ENCODE measurements around the gene WDSUB1. TPM values are rescaled to one million over a fixed set of nuclear protein-coding genes. Genes with fewer than 3 reads are reported as not detected.

The WDSUB1 gene
- total RNA-seq, 1 experiment from 2014 or later = 16.5 TPM

DNA sequence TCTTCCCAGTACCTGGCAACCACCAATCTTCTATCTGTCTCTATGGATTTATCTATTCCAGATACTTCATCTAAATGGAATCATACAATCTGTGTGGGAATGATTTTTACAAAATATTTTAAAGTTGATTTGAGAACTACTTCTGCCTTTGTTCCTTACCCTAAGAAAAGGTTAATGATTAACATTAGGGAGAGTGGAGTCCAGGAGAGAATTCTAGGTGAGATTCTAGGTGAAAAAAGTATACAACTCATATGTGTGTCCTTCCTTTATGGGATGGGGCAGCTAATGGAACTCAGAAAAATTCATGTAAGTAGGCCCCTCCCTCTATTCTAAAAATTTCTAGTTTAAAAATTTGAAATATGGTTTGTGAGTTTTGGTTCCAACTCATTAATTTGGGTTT is 35.9 kb upstream of the WDSUB1 start:
- Histone ChIP-seq H3K9me3 (no peaks in the 10 kb centered on the region), H3K36me3 (ENCODE audit: control insufficient read depth, insufficient read depth, low read length) (no peaks in the 10 kb centered on the region), H3K4me3 (ENCODE audit: low read depth, low read length) (no peak overlapping the region), H3K27me3 (replicated peaks; ENCODE audit: control insufficient read depth, insufficient read depth, low read length) (no peaks in the 10 kb centered on the region), H3K4me1 (peaks cover 6% of the 10 kb centered on the region; the same call in 1 of the 2 replicates)
- Mint-ChIP-seq H3K4me1 (ENCODE audit: low read depth, unreplicated experiment) (peaks cover 11% of the 10 kb centered on the region), H3K9me3 (ENCODE audit: unreplicated experiment) (no peaks in the 10 kb centered on the region), H3K27ac (ENCODE audit: unreplicated experiment) (no peak overlapping the region), H3K36me3 (ENCODE audit: insufficient read depth, unreplicated experiment) (peaks cover 17% of the 10 kb centered on the region), H3K27me3 (ENCODE audit: insufficient read depth, unreplicated experiment) (no peaks in the 10 kb centered on the region), H3K4me3 (ENCODE audit: unreplicated experiment) (no peak overlapping the region)
- ChIA-PET POLR2A (no interaction called here), CTCF (no interaction called here)
- no TSS peak for BruUV-seq (replicated peaks)
- TF ChIP-seq, protein P1, sequence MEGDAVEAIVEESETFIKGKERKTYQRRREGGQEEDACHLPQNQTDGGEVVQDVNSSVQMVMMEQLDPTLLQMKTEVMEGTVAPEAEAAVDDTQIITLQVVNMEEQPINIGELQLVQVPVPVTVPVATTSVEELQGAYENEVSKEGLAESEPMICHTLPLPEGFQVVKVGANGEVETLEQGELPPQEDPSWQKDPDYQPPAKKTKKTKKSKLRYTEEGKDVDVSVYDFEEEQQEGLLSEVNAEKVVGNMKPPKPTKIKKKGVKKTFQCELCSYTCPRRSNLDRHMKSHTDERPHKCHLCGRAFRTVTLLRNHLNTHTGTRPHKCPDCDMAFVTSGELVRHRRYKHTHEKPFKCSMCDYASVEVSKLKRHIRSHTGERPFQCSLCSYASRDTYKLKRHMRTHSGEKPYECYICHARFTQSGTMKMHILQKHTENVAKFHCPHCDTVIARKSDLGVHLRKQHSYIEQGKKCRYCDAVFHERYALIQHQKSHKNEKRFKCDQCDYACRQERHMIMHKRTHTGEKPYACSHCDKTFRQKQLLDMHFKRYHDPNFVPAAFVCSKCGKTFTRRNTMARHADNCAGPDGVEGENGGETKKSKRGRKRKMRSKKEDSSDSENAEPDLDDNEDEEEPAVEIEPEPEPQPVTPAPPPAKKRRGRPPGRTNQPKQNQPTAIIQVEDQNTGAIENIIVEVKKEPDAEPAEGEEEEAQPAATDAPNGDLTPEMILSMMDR (IDR thresholded peaks at IDR 0.05; ENCODE audit: insufficient read depth in 1 of 2, low read depth in 1 of 2, low read length in 1 of 2, severe bottlenecking in 1 of 2, unreplicated experiment in 1 of 2) = no peak
- DNase-seq = no peak
- intact Hi-C loops (cut with micrococcal nuclease; ENCODE audit: unreplicated experiment) = no loop called here

DNA sequence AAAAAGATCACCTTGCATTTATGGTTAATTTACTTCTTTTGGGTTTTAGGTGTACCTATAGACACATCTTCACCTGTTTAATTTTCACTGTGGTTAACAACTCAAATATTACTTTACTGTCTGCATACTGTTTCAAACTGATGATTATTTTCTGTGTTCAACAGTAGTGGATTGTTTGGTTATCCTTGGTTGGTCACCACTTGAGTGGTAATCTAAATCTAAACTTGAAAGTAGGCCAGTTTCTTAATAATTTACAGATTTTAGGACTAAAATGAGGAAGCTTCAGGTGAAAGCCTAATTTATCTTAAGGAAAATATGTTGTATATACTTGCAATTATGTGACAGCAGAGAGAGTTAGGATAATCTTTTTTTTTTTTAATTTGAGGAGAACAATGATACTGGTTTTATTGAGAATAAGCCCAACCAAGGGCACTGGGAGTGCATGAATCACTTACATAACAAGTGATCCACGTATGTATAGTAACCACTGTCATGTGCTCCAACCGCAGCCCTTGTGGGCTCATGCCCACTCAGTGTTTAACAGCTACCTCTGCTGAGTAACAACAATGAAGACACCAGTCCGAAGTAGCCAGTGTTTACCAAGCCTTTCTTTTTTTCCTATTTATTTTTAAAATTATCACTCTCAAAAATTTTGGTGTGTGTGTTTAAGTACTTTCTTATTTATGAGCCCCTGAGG is 31.0 kb upstream of the WDSUB1 start:
- H3K9me3 ChIP-seq = no peaks in the 10 kb centered on the region
- no peak overlapping the region for H3K4me3 ChIP-seq (ENCODE audit: low read depth, low read length)
- no peak overlapping the region for H3K4me3 Mint-ChIP-seq (ENCODE audit: unreplicated experiment)
- ChIA-PET POLR2A (no interaction called here), CTCF (no interaction called here)
- peaks cover 5% of the 10 kb centered on the region for H3K4me1 Mint-ChIP-seq (ENCODE audit: low read depth, unreplicated experiment)
- H3K27me3 Mint-ChIP-seq (ENCODE audit: insufficient read depth, unreplicated experiment) = no peaks in the 10 kb centered on the region
- H3K27me3 ChIP-seq (replicated peaks; ENCODE audit: control insufficient read depth, insufficient read depth, low read length) = no peaks in the 10 kb centered on the region
- no peaks in the 10 kb centered on the region for H3K9me3 Mint-ChIP-seq (ENCODE audit: unreplicated experiment)
- TF ChIP-seq, protein P1 (IDR thresholded peaks at IDR 0.05; ENCODE audit: insufficient read depth in 1 of 2, low read depth in 1 of 2, low read length in 1 of 2, severe bottlenecking in 1 of 2, unreplicated experiment in 1 of 2) = no peak
- H3K36me3 Mint-ChIP-seq (ENCODE audit: insufficient read depth, unreplicated experiment) = peaks cover 11% of the 10 kb centered on the region
- H3K4me1 ChIP-seq = peaks cover 5% of the 10 kb centered on the region; the same call in 1 of the 2 replicates
- intact Hi-C loops (cut with micrococcal nuclease; ENCODE audit: unreplicated experiment) = no loop called here
- no peak for DNase-seq
- H3K27ac Mint-ChIP-seq (ENCODE audit: unreplicated experiment) = no peak overlapping the region
- BruUV-seq (replicated peaks) = no TSS peak
- H3K36me3 ChIP-seq (ENCODE audit: control insufficient read depth, insufficient read depth, low read length) = no peaks in the 10 kb centered on the region

GRCh38 chr2:159307942-159308341 is 21.4 kb upstream of the WDSUB1 start:
- intact Hi-C loops (cut with micrococcal nuclease; ENCODE audit: unreplicated experiment) = no loop called here
- H3K4me1 Mint-ChIP-seq (ENCODE audit: low read depth, unreplicated experiment) = no peaks in the 10 kb centered on the region
- TF ChIP-seq, protein P1 (IDR thresholded peaks at IDR 0.05; ENCODE audit: insufficient read depth in 1 of 2, low read depth in 1 of 2, low read length in 1 of 2, severe bottlenecking in 1 of 2, unreplicated experiment in 1 of 2) = no peak
- no peak for DNase-seq
- no peaks in the 10 kb centered on the region for H3K36me3 Mint-ChIP-seq (ENCODE audit: insufficient read depth, unreplicated experiment)
- no peak overlapping the region for H3K27ac Mint-ChIP-seq (ENCODE audit: unreplicated experiment)
- Histone ChIP-seq H3K4me1 (no peaks in the 10 kb centered on the region), H3K36me3 (ENCODE audit: control insufficient read depth, insufficient read depth, low read length) (no peaks in the 10 kb centered on the region), H3K27me3 (replicated peaks; ENCODE audit: control insufficient read depth, insufficient read depth, low read length) (no peaks in the 10 kb centered on the region), H3K9me3 (0 out of 2 replicates have a peak, but pooled peaks cover 4% of the 10 kb centered on the region), H3K4me3 (ENCODE audit: low read depth, low read length) (no peak overlapping the region)
- no peak overlapping the region for H3K4me3 Mint-ChIP-seq (ENCODE audit: unreplicated experiment)
- CTCF ChIA-PET = no interaction called here
- POLR2A ChIA-PET = no interaction called here
- no TSS peak for BruUV-seq (replicated peaks)
- no peaks in the 10 kb centered on the region for H3K27me3 Mint-ChIP-seq (ENCODE audit: insufficient read depth, unreplicated experiment)
- no peaks in the 10 kb centered on the region for H3K9me3 Mint-ChIP-seq (ENCODE audit: unreplicated experiment)

Data from Caco-2 (cell line).